NT2/D1 (cell line): ENCODE measurements around the gene UBASH3B.

ENCODE experiments used
- SUZ12 ChIP-seq: IDR thresholded peaks from 2 replicates; pipeline ENCODE4 v1.6.1; 2011; ENCODE audit not compliant: insufficient read length, insufficient read depth; ENCODE audit errors: extremely low read depth
- YY1 ChIP-seq: IDR thresholded peaks from 2 replicates; pipeline ENCODE4 v1.6.1; 2011; ENCODE audit not compliant: insufficient read length, insufficient read depth
- ZNF274 ChIP-seq: IDR thresholded peaks from 2 replicates; pipeline ENCODE4 v1.6.1; 2011; ENCODE audit warnings: mild to moderate bottlenecking, low read depth, low read length

GRCh38 chr11:122663764-122664163, 8.2 kb downstream of the UBASH3B start:
- TF ChIP-seq ZNF274 = no peak
- TF ChIP-seq YY1 = no peak
- no peak for TF ChIP-seq SUZ12
